Pulmonary artery endothelial cell (primary cell): Measurements from ENCODE around the gene KRTAP9-8. TPM values are rescaled to one million over a fixed set of nuclear protein-coding genes. Genes with fewer than 3 reads are reported as not detected.
"Not testable (repeated sequence)": the region's sequence is repeated elsewhere in the genome, so short reads cannot be mapped to it uniquely, and the experiment has no call there.

Experiments
- DNase-seq: peaks from one replicate; pipeline ENCODE4 v3.0.0-alpha.2; 2011; ENCODE audit warnings: low read depth, low spot score
- total RNA-seq: library from RNA; depleted of rRNA; stranded (reverse); fragments of >200 nt; gene quantifications from 2 replicates; pipeline ENCODE4 v1.2.3, GENCODE V29; 2014

KRTAP9-8 gene
- total RNA-seq = not detected in 2 replicates

- DNase-seq = not testable (repeated sequence)
Measured at GRCh38 chr17:41237949-41238437, at the start of gene KRTAP9-8. Gene KRTAP9-8, plus strand, starts transcription at chr17:41237999. Its CDS starts 53 bp downstream, at chr17:41238052.

- DNase-seq = not testable (repeated sequence)
Measured at GRCh38 chr17:41189837-41190318, 47.9 kb upstream of the KRTAP9-8 start, which contains the start of gene KRTAP9-1. Gene KRTAP9-1, plus strand, starts transcription at chr17:41189887. Its CDS starts 0 bp downstream, at chr17:41189887.

GRCh38 chr17:41190328-41190727, 47.5 kb upstream of the KRTAP9-8 start:
- DNase-seq = no peak

GRCh38 chr17:41196068-41196467, 41.7 kb upstream of the KRTAP9-8 start:
- no peak for DNase-seq

- no peak for DNase-seq
Measured at GRCh38 chr17:41199421-41200078, 38.2 kb upstream of the KRTAP9-8 start.

- DNase-seq = no peak
Measured at GRCh38 chr17:41211845-41212466, 25.8 kb upstream of the KRTAP9-8 start.

GRCh38 chr17:41212524-41213169, 25.2 kb upstream of the KRTAP9-8 start:
- DNase-seq = no peak

- no peak for DNase-seq
Measured at GRCh38 chr17:41215681-41216080, 22.1 kb upstream of the KRTAP9-8 start.

- no peak for DNase-seq
Measured at GRCh38 chr17:41223821-41224220, 14.0 kb upstream of the KRTAP9-8 start.

- no peak for DNase-seq
Measured at GRCh38 chr17:41226051-41226450, 11.7 kb upstream of the KRTAP9-8 start.

- DNase-seq = not testable (repeated sequence)
Measured at GRCh38 chr17:41226598-41227095, 11.2 kb upstream of the KRTAP9-8 start, which contains the start of gene KRTAP9-2. Gene KRTAP9-2, plus strand, starts transcription at chr17:41226648. Its CDS starts 7 bp downstream, at chr17:41226655.

- no peak for DNase-seq
Measured at GRCh38 chr17:41230094-41230493, 7.7 kb upstream of the KRTAP9-8 start.

- DNase-seq = no peak
Measured at GRCh38 chr17:41231731-41232130, 6.1 kb upstream of the KRTAP9-8 start.

- DNase-seq = not testable (repeated sequence)
Measured at GRCh38 chr17:41232399-41233105, 5.2 kb upstream of the KRTAP9-8 start, which contains the start of gene KRTAP9-3. Gene KRTAP9-3, plus strand, starts transcription at chr17:41232449. Its CDS starts 53 bp downstream, at chr17:41232502.

- not testable (repeated sequence) for DNase-seq
Measured at GRCh38 chr17:41237116-41237515, 683 bp upstream of the KRTAP9-8 start.

- not testable (repeated sequence) for DNase-seq
Measured at GRCh38 chr17:41246995-41247787, 9.4 kb downstream of the KRTAP9-8 start.

- not testable (repeated sequence) for DNase-seq
Measured at GRCh38 chr17:41249637-41250240, 11.9 kb downstream of the KRTAP9-8 start, which contains the start of gene KRTAP9-4. Gene KRTAP9-4, plus strand, starts transcription at chr17:41249687. Its CDS starts 34 bp downstream, at chr17:41249721.

- DNase-seq = no peak
Measured at GRCh38 chr17:41251261-41251660, 13.5 kb downstream of the KRTAP9-8 start.

GRCh38 chr17:41254861-41255260, 17.1 kb downstream of the KRTAP9-8 start:
- no peak for DNase-seq
